ENCODE data around the gene RSPO3. TPM values are rescaled to one million over a fixed set of nuclear protein-coding genes. Genes with fewer than 3 reads are reported as not detected.

The RSPO3 gene, protein sequence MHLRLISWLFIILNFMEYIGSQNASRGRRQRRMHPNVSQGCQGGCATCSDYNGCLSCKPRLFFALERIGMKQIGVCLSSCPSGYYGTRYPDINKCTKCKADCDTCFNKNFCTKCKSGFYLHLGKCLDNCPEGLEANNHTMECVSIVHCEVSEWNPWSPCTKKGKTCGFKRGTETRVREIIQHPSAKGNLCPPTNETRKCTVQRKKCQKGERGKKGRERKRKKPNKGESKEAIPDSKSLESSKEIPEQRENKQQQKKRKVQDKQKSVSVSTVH
- total RNA-seq (2021; ENCODE audit: unreplicated experiment) (not detected), Bru-seq, nascent RNA (not detected), BruChase-seq, experiment 1, labeled RNA remaining after a 6-hour chase (not detected), BruChase-seq, experiment 2, labeled RNA remaining after a 2-hour chase (not detected)
- polyA plus RNA-seq (2012) = not detected in 2 replicates
- long read RNA-seq = 0 reads

- Histone ChIP-seq H3K9me2 (ENCODE audit: insufficient read depth) (no peaks in the 10 kb centered on the region), H3K27me3 (ENCODE audit: insufficient read depth, low read length) (peaks cover 39% of the 10 kb centered on the region), H3K4me3 (replicated peaks in 1 of 2; ENCODE audit: low read depth in 1 of 2, low read length in 2 of 2) (no peak within 1 kb of the TSS), H4K20me1 (ENCODE audit: insufficient read depth) (no peaks in the 10 kb centered on the region), H3K4me1 (ENCODE audit: control insufficient read depth in 1 of 2, insufficient read depth in 2 of 2, low read length in 2 of 2) (no peaks in the 10 kb centered on the region), H2AFZ (ENCODE audit: low read depth, low read length, poor library complexity, severe bottlenecking) (no peak within 1 kb of the TSS), H3K27ac (ENCODE audit: low read depth, low read length) (no peak within 1 kb of the TSS), H3K4me2 (ENCODE audit: low read length) (no peak within 1 kb of the TSS), H3K9me3 (ENCODE audit: control insufficient read depth in 1 of 2, insufficient read depth in 1 of 2, low read depth in 1 of 2, low read length in 2 of 2) (no peaks in the 10 kb centered on the region), H3K79me2 (ENCODE audit: insufficient read depth, low read length) (no peaks in the 10 kb centered on the region), H3K36me3 (ENCODE audit: control insufficient read depth in 1 of 2, insufficient read depth in 2 of 2, low read length in 2 of 2) (no peaks in the 10 kb centered on the region), H3K9ac (ENCODE audit: low read length) (no peak within 1 kb of the TSS)
- ChIA-PET POLR2A (no interaction called here), CTCF (no interaction called here), RAD21 (ENCODE audit: low non-redundant PET in 1 of 2, low total read pairs in 2 of 2, uncharacterized antibody in 2 of 2, unreplicated experiment in 2 of 2) (no interaction called here)
- intact Hi-C loops (cut with micrococcal nuclease) = no loop called here
- ATAC-seq (no peak), DNase-seq (ENCODE audit: low read depth, low spot score) (no peak)
- BruUV-seq (replicated peaks) = no TSS peak
- TF ChIP-seq CTCF (IDR thresholded peaks at IDR 0.05 in 2 of 3, conservative IDR thresholded peaks at IDR 0.05 in 1 of 3; ENCODE audit: borderline replicate concordance in 1 of 3, insufficient read depth in 1 of 3, low read depth in 2 of 3, low read length in 2 of 3) (no peak), EZH2phosphoT487 (IDR thresholded peaks at IDR 0.05; ENCODE audit: borderline replicate concordance) (no peak), YY1 (IDR thresholded peaks at IDR 0.05; ENCODE audit: extremely low read depth, insufficient replicate concordance, low read depth, low read length) (no peak), ZNF274 (IDR thresholded peaks at IDR 0.05; ENCODE audit: low read depth, low read length) (no peak), CBX3 (IDR thresholded peaks at IDR 0.05; ENCODE audit: low read depth) (no peak), ZBTB33 (IDR thresholded peaks at IDR 0.05; ENCODE audit: extremely low read depth, insufficient replicate concordance, low read length) (no peak), SP1 (IDR thresholded peaks at IDR 0.05; ENCODE audit: low read depth) (no peak)
Observed at GRCh38 chr6:127118298-127119101, at the start of gene RSPO3. Gene RSPO3, plus strand, starts transcription at chr6:127118671. Its CDS starts 522 bp downstream, at chr6:127119193.
